HT1080 (cell line): ENCODE data around the gene ISM2. TPM values are rescaled to one million over a fixed set of nuclear protein-coding genes. Genes with fewer than 3 reads are reported as not detected.

Experiments used
- DNase-seq: peaks from one replicate; pipeline ENCODE4 v3.0.0-alpha.2; 2015; ENCODE audit warnings: low read depth
- total RNA-seq: library from RNA; depleted of rRNA; stranded (reverse); fragments of >200 nt; shearing (Covaris generic); gene quantifications from 2 replicates; pipeline ENCODE4 v1.2.3, GENCODE V29; 2014

ISM2 gene
- total RNA-seq, 1 experiment from 2014 or later, result not detected

DNA sequence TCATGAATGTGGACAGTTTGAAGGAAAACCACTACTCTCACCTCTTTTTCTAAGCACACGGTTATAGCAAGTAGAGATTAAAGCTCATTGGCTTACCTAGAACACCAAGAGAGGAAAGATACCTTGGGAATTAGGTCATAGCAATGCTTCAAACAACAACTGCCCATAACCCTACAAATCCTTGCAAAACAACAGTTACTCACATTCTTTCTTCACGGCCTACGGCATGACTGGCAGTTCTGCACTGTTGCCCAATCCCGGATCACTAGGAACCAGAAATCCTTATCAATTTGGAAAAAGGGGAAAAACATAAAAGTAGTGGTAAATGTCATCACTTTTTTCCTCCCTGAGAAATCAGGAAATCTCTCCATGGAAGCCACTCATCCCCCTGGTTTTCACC lies 9.6 kb upstream of the ISM2 start:
- no peak for DNase-seq

DNA sequence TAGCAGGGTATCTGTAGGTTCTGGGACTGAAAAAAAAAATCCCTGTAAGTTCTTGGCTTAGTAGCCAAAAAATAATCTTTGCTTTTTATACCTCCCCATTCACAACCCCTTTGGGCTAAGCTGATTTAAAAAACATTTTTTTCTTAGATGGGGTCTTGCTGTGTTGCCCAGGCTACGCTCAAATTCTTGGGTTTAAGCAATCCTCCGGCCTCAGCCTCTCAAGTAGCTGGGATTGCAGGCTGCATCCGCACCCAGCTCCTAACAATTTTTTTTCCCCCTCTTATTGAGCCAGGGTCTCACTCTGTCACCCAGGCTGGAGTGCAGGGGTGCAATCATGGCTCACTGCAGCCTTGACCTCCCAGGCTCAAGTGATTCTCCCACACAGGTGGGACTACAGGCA lies 9.1 kb upstream of the ISM2 start:
- no peak for DNase-seq

DNA sequence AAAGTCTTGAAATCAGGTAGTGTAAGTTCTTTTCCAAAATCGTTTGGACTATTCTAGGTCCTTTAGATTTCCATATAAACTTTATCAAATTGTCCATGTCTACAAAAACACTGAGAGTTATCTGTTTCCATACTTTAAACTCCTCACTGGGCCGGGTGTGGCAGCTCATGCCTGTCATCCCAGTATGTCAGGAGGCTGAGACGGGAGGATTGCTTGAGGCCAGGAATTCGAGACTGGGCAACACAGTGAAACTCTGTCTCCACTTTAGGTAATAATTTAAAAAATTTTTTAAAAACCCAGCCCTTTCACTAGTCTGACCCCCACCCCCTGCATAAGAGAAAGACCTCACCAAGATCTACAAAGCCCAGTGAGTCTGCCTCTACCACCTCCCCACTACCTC lies 6.4 kb upstream of the ISM2 start:
- no peak for DNase-seq

DNA sequence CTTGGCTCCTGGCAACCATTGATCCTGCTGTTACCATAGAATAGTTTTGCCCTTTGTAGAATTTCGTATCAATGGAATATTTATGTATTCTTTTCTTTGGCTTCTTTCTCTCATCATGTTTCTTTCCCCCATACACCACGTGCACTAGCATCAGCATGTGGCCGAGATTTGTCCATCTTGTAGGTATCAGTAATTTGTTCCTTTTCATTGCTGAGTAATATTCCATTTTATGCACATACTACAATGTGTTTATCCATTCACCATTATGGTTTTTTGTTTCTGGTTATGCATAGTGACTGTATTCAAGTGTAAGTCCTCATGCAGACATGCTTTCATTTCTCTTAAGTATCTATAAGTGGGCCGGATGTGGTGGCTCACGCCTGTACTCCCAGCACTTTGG lies 4.5 kb upstream of the ISM2 start:
- no peak for DNase-seq

DNA sequence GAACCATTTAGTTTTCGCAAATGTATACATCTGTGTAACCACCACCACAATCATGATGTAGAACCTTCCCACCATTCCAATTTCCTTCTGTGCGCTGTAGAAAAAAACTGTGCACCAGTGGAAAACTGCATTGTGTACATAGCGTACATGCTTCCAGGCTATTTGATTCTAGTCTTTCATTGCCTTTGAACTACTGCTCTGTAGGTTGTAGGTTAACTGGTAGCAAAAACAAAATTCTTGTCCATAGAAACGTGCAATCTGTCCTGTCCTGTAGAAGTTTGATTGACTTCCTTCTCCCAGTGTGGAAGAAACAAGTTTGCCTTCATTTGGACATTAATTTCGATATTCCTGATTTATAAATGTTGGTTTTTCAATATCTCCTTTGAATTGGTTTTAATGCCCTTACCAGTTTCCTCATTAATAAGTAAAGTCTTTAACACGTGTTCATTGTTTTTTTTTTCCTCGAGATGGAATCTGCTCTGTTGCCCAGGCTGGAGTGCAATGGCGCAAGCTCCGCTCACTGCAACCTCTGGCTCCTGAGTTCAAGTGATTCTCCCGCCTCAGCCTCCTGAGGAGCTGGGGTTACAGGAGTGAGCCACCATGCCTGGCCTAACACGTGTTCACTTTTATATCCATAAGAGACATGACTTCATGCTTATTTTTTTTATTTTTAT lies 3.6 kb upstream of the ISM2 start:
- no peak for DNase-seq

DNA sequence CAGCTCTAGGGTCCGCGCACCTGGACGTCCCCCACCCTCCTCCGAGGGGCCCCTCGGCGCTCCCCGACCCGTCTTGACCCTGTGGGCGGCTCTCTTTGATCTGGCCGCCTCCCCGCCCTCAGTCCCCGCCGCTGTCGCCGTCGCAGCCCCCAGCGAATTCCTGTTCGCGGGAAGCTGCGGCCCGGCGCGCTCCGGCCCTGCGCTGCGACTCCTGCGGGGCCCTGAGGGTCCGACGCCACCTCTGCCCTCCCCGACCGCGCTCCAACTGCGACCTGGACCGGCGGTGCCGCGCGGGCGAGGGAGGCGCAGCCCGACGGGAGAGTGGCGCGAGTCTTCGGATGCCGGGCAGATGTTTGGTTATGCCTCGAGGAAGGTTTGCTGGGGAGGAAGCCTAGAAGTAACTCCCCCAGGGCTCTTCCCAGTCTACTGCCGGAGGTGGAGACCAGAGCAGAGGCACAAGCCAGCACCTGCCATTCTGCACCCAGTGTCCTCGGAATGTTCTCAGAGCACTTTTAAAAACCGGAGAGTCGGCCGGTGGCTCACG lies 440 bp upstream of the ISM2 start:
- DNase-seq, result no peak

DNA sequence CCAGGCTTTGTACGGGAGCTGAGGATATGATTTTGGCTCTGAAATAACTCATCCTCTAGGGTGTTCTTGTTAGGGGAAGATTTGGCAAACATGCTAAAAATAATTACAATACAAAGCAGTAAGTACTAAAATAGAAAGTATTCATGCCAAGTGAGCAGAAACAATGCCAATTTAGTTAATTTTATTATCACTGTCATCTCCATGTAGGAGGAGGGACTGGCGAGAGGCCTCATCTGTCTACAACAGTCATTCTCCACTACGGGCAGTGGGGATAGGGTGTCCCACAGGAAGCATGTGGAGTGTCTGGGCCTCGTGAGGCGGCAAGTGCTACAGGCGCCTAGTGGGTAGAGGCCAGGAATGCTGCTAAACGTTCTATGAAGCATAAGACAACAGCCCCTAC lies 3.3 kb downstream of the ISM2 start:
- DNase-seq, result no peak

DNA sequence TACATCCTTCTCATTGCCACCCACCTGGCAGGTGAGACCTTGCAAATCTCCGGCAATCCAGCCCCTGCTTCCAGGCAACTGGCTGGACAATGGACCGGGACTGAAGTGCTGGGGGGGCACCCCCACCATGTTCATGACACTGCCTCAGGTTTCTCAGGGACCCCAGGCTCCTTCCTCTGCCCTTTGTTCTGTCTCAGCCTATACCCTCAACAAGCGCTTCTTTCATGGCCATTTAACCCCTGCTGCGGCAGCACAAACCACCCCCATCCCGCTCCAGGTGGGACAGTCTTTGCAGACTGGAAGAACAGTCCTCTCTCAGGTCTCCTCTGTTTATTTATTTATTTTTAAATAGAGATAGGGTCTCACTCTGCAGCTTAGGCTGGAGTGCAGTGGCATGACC lies 7.6 kb downstream of the ISM2 start:
- DNase-seq, result no peak

DNA sequence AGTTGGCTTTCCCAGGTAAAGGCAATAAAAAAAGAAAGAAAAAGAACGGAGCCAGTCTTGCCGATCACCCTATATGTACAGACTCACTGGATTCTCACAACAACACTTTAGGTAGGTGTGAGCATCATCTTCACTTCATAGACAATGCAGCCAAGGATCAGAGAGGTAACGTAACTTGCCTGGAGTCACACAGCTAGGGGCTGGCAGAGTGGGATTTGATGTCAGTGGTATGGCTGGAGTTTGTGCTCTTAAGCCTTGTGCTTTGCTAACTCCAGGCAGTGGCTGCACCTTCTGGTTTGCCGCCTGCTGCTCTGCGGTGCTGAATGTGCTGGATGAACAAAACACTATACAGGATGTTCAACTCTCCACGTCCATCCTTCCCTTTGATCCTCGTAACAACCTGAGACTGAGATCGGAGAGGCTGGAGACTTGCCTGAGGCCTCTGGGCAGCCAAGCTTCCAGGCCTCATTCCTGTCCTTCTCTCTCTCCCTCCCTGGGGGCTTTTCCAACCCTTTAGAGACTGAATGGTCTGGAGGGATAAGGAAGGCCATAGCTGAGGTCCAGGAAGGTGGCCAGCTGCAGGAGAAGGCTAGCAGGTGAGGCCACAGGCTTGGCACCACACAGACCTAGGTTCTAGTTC lies 8.1 kb downstream of the ISM2 start:
- DNase-seq, result no peak

DNA sequence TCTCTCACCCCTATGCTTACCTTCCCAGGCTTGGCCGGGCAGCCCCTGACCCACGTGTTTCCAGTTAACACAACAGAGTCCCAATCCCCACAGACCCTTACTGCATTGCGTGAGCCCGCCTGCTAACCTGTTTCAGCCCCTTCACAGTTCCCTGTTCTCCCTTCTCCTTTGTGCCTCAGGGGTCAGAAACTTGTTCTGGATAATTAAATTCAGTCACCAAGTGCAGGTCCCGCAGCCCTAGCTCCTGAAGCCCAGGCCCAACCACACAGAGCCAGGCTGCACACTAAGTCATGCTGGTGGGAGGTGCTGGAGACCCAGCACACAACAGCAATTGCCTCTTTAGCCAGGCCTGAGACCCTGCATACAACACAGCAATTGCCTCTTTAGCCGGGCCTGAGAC lies 9.6 kb downstream of the ISM2 start:
- DNase-seq, result no peak

DNA sequence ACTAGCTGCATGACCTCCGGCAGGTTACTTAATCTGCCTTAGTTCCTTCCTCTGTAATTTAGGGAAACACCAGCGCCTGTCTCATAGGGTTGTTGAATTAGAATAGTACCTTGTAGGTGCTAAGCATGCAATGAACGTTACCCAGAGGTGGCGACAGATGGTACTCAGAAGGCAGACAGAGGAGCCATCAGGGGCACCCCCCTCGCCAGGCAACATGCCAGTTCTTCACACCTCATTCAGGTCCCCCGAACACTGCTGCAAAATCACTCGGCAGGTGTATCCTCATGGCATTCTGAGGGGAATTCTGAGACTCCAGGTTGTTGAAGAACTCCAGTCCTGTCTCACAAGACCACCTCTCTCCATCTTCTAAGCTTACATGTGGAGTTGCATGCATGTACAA lies 10.1 kb downstream of the ISM2 start:
- DNase-seq, result no peak

DNA sequence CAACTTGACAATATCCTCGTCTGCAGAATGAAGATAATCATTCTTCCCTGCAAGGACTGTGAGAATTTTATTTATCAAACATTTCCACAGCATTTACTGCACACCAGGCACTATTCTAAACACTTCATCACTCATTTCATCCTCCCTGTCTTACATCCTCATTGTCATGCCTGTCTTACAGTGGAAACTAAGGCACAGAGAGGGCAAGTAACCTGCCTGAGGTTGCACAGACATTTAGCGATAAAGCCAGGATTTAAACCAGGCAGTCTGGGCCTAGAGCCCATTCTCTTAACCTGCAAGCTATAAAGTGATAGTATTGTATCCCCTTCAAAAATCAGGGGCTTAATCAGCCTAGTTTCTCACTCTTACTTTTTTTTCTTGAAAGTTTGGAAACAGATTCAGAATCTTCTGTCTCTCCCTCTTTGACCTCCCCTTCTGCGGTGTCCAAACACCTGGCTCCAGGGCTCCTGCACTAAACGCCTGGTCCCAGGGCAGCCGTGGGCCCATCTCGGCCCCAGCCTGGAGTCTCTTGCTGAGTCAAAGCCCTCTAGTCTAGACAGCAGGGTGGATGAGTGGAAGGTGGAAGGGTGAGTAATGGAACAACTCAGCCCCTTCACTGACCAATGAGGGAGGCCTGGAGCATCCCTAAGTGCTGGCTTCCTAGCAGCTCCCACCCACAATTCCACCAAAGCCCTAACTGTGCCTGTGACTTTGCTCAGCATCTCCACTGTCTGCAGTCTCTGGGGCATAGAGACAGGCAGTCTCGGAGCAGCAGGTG lies 12.5 kb downstream of the ISM2 start:
- DNase-seq, result peak; percentile 87

DNA sequence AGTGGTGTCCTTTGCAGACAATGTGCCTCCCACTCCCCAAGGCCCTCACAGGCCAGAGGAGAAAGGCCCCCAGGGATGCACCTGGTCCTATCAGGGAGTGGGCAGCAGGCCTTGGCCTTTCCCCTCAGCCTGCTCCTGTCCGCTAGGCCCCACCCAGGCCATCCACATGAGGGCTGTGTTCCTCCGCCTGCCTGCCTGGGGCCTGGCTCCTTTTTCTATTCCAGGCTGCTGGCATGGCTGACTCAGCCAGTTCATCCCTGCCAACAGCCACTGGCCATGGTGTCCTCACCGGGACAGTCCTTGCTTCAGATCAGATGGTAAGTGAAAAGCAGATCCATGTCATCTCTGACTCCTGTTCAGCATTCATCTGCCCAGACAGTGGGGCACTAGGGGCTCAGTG lies 13.4 kb downstream of the ISM2 start:
- DNase-seq, result peak; percentile 23

DNA sequence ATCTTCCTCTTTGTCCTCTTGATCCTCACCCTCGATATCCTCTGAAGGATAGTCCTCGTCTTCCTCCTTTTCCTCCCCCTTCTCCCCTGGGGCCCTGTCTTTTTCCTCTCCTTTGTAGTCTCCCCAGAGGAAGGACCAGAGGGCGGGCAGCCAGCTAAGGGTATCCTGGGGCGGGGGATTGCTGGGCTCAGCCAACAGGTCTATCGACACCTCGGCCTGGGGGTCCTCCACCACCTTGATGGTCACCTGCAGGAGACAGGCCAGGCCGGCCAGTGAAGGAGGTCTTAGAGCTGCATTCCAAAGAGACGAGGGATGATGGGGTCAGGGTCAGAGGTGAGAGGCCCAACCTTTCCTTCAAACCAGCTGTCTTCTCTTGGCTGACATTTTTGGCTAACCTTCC lies 16.2 kb downstream of the ISM2 start:
- DNase-seq, result no peak

DNA sequence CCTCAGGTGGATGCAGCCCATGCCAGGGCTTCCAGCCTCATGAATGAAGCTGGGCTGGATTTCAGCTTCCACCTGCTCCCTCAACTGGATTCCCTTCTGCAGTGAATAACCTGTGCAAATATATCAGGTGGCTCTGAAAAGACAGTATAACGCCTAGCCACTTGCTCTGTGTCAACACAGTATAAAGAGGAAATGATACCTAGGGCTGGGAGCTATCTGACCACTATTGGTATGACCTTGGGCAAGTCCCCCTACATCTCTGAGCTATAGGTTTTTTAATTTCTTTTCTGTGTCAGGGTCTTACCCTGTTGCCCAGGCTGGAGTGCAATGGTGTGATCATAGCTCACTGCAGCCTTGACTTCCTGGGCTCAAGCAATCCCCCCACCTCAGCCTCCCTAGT lies 19.8 kb downstream of the ISM2 start:
- DNase-seq, result no peak

DNA sequence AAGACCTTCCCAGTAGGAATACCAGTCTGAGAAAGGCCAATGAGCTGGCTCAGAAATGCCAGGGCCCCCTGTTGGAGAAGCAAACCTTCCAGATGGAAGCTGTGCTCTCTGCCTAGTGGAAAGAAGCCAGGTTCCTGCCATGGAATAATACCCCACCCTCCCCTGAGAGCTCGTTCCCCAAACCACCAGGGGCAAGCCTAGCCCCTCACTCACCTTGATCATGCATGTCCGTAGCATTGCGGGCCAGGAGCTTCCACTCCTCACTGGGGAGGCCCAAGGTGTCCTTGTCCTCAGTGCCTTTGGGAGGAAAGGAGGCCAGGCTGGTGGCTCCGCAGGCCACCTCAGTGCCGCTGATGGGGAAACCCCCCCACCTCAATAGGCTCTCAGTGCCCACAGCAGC lies 20.6 kb downstream of the ISM2 start:
- DNase-seq, result no peak

DNA sequence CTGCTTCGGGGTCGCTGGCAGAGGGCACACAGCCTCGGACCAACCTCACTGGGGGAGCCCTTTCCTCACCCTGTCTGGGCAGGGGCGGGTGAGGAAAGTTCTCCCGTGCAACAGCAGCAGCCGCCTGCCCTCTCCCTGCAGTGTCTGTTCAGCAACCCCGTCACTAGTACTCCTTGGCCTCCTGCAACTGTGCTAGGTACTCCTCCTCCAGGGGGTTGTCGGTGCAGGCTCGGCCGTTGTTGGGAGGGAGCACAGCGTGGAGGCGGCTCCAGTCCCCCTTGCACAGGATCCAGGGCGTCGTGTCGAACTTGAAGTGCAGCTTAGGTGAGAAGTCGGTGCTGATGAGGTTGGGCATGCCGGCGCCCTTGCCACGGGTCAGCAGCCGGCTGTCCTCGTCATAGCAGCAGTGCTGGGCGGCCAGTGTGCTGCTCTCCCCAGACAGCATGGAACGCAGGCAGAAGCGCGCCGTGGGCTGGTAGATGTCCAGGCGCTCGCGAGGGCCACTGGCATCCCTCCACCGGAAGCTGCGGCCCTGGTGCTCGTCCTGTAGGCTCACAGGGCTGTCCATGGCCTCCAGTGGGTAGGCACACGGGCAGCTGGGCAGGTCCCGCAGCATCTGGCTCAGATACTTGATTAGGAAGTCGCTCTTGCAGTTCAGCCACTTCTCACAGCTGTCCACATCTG lies 23.0 kb downstream of the ISM2 start:
- DNase-seq, result no peak

DNA sequence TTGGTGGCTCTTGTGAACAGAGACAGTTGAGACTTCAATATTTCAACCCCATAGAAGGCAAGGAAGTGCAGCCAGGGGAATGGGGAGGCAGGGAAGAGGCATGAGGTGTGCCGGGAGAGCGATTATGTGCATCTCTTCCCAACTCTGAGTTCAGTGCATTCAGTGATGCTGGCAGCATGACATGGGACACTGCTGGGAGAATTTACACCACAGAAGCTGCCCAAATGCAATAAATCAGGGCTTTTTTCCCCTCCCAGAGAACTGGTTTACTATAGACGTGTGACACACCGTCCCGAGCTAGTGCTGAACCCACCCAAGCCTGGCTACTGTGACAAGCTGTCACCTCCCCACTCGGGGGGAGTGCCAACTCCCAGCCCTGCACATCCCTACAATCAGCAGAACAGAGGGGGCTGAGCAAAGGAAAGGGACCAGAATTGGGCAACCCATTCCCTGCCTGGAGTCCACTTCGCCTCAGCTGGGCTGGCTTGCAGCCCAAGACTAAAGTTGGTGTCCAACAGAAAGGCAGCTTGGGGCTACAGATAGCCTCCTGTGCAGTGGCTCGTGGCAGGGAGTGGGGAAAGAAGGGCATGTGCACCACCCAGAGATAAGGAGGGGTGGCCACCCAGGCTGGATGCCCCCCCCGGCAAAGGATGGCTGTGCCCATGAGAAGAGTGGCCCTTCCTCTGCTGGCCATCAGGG lies 24.0 kb downstream of the ISM2 start:
- no peak for DNase-seq

DNA sequence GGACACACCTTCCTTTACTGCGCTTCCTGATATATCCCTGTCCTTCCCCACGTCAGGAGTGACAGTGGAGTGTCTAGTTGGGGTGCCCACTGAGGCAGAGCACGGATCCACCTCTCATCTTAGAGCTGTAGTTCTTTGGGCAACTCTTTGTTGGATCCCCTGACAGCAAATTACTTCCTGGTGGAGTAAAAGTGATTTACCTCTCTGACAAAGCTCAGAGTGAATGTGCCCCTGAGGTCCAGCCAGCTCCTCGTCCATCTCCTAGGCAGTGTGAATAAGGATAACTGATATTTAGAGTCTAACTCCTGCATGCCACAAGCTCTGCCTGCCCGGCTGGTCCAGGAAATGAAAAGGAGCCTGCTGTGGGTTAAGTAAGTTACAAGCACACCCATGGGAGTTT lies 24.7 kb downstream of the ISM2 start:
- no peak for DNase-seq

DNA sequence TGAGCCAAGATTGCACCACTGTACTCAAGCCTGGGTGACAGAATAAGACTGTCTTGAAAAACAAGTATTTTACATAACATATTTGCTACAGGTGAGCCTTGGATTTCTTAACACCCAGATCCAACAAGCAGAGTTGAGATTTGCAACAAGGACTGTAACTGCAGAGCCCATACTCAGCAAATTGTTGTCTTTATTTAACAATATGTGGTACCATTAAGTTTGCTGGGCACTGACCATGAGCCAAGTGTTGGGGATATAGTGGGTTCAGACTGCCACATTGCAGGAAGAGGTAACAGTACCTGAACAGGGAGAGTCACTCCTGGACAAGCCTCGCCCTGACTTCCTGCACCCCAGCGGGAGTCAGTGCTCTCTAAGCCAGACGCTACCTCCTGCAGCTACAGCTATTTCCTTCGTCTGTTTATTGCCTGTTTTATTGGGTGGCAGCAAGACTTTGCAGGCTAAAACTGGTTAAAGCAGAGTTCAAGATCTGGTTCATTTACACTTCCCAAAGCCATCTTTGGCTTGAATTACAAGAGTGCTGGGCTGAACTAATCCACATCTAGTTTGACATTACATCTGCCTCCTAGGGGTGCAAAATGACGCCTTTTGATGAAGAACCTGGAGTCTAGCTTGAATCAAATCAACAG lies 28.3 kb downstream of the ISM2 start:
- DNase-seq, result no peak

DNA sequence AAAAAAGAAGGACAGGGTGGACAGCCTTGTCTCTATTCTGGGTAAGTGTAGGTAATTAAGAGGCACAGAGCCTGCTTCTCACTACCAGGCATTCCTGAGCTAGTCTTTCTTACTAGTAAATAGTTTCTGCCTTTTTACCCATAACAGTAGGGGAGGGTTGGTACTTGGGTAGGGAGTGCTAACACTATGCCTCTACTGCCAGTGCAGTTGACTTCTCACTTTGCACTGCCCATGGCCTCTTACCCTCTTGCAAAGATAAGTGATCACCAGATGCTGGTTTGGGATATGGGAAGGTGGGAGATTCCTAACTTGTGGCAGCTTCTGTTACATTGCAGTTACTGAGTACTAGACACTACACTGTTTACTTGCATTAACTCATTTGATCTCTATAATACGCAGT lies 29.1 kb downstream of the ISM2 start:
- no peak for DNase-seq
